ENCODE results near the gene TMEM200B.
A peak's percentile ranks its signal among the peaks of the same experiment; 100 is the strongest.

GRCh38 chr1:29145739-29146437 lies 22.2 kb upstream of the TMEM200B start:
- peak in 1 of 3 donors; percentile 35 for TF ChIP-seq POLR2AphosphoS5 (IDR thresholded peaks at IDR 0.05)
- TF ChIP-seq, protein P1, sequence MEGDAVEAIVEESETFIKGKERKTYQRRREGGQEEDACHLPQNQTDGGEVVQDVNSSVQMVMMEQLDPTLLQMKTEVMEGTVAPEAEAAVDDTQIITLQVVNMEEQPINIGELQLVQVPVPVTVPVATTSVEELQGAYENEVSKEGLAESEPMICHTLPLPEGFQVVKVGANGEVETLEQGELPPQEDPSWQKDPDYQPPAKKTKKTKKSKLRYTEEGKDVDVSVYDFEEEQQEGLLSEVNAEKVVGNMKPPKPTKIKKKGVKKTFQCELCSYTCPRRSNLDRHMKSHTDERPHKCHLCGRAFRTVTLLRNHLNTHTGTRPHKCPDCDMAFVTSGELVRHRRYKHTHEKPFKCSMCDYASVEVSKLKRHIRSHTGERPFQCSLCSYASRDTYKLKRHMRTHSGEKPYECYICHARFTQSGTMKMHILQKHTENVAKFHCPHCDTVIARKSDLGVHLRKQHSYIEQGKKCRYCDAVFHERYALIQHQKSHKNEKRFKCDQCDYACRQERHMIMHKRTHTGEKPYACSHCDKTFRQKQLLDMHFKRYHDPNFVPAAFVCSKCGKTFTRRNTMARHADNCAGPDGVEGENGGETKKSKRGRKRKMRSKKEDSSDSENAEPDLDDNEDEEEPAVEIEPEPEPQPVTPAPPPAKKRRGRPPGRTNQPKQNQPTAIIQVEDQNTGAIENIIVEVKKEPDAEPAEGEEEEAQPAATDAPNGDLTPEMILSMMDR (IDR thresholded peaks at IDR 0.05 in 8 of 11, conservative IDR thresholded peaks at IDR 0.05 in 3 of 11): no peak

Measured in spleen (tissue), 7 donors.